Mucosa of descending colon (tissue), 3 donors: ENCODE results near the gene MCF2L. TPM values are rescaled to one million over a fixed set of nuclear protein-coding genes. Genes with fewer than 3 reads are reported as not detected.
A peak's percentile ranks its signal among the peaks of the same experiment; 100 is the strongest.
"Not testable (repeated sequence)": the region's sequence is repeated elsewhere in the genome, so short reads cannot be mapped to it uniquely, and the experiment has no call there.

ENCODE experiments used
- ATAC-seq: fragments of 200-7000 bp; cut with Tn5 transposase; one replicate; pipeline ENCODE4 v1.9.1; 2020; ENCODE audit warnings: mild to moderate bottlenecking, moderate library complexity
- DNase-seq, 3 donors: peaks; one replicate each; pipeline ENCODE4 v3.0.0-alpha.2; 2020
- H3K36me3 ChIP-seq: fragments of 200-600 bp; one replicate; pipeline ENCODE4 v1.8.0; 2021; ENCODE audit warnings: low read depth, mild to moderate bottlenecking
- H3K4me1 ChIP-seq: fragments of 200-600 bp; one replicate; pipeline ENCODE4 v1.8.0; 2021; ENCODE audit warnings: low read depth, mild to moderate bottlenecking
- H3K4me3 ChIP-seq: fragments of 200-600 bp; one replicate; pipeline ENCODE4 v1.8.0; 2021; ENCODE audit warnings: mild to moderate bottlenecking
- H3K9me3 ChIP-seq: fragments of 200-600 bp; one replicate; pipeline ENCODE4 v1.8.0; 2021; ENCODE audit warnings: mild to moderate bottlenecking
- CTCF ChIP-seq: fragments of 200-600 bp; IDR thresholded peaks from one replicate; pipeline ENCODE4 v1.8.0; 2022; ENCODE audit warnings: antibody characterized with exemption, mild to moderate bottlenecking
- intact Hi-C, 2 donors: fragments of 100-400 bp; cut with DNase I in 1 of 2; cut with micrococcal nuclease in 1 of 2; formaldehyde crosslinking; loops; one replicate each; pipeline versions ENCODE4 v1.11.0 to v1.11.1; 2022; cut with DNase I, micrococcal nuclease
- total RNA-seq, 3 donors: library from RNA; stranded (reverse); fragmentation: NEBNext Ultra II Directional in 2 of 3; extraction: Animal tissue kit (Norgen Biotek cat#: 25700) in 2 of 3; gene quantifications; one replicate each; pipeline versions ENCODE4 v1.2.1 to v1.2.4, GENCODE V29; 2021 to 2023
- donor health status: DM: no; HTN: no; CAD: no; lungs with moderate emphysema.
- donor health status: DM: no; HTN: no; CAD: no.
- donor health status: DM: no; HTN: yes; CAD: no.

MCF2L gene
- total RNA-seq, 3 donors from 2014 or later = 53.9 to 109 (median 95.4) TPM

- no peak for ATAC-seq
- no peaks in the 10 kb centered on the region for H3K4me1 ChIP-seq
- no peak for TF ChIP-seq CTCF
- intact Hi-C loops = no loop called here
- no peak overlapping the region for H3K4me3 ChIP-seq
- H3K9me3 ChIP-seq = no peaks in the 10 kb centered on the region
- peak in 1 of 3 donors; percentile 18 for DNase-seq
- H3K36me3 ChIP-seq = no peaks in the 10 kb centered on the region
Measured at GRCh38 chr13:113053801-113054604, 85.0 kb downstream of the MCF2L start.

DNA sequence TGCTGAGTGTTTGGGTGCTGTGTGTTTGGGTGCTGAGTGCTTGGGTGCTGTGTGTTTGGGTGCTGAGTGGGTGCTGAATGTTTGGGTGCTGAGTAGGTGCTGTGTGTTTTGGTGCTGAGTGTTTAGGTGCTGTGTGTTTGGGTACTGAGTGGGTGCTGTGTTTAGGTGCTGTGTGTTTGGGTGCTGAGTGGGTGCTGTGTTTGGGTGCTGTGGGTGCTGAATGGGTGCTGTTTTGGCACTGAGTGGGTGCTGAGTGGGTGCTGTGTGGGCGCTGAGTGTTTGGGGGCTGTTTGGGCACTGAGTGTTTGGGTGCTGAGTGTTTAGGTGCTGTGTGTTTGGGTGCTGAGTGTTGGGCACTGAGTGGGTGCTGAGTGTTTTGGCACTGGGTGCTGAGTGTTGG is 88.1 kb downstream of the MCF2L start:
- no peak for TF ChIP-seq CTCF
- DNase-seq (peak in 1 of 3 donors; percentile 8), ATAC-seq (no peak)
- H3K4me1 ChIP-seq = no peaks in the 10 kb centered on the region
- no peaks in the 10 kb centered on the region for H3K9me3 ChIP-seq
- no peaks in the 10 kb centered on the region for H3K36me3 ChIP-seq
- no peak overlapping the region for H3K4me3 ChIP-seq
- intact Hi-C loops = no loop called here

- H3K9me3 ChIP-seq, H3K36me3 ChIP-seq, H3K4me1 ChIP-seq, DNase-seq, H3K4me3 ChIP-seq, intact Hi-C loops, ATAC-seq: not testable (repeated sequence)
Measured at GRCh38 chr13:113057559-113057958, 88.5 kb downstream of the MCF2L start.

GRCh38 chr13:113058129-113058987 is 89.3 kb downstream of the MCF2L start:
- ATAC-seq = no peak
- intact Hi-C loops = no loop called here

GRCh38 chr13:113058988-113059850 is 90.2 kb downstream of the MCF2L start:
- intact Hi-C loops = no loop called here
- ATAC-seq = no peak

More at GRCh38 chr13:113058129-113058987, 89.3 kb downstream of the MCF2L start:
- peak in 1 of 3 donors; percentile 34 for DNase-seq
- no peak for TF ChIP-seq CTCF
- no peak overlapping the region for H3K4me3 ChIP-seq
- no peaks in the 10 kb centered on the region for H3K36me3 ChIP-seq
- H3K4me1 ChIP-seq = no peaks in the 10 kb centered on the region
- H3K9me3 ChIP-seq = no peaks in the 10 kb centered on the region

More at GRCh38 chr13:113058988-113059850, 90.2 kb downstream of the MCF2L start:
- no peaks in the 10 kb centered on the region for H3K4me1 ChIP-seq
- peak in 1 of 3 donors; percentile 25 for DNase-seq
- H3K9me3 ChIP-seq = no peaks in the 10 kb centered on the region
- no peak overlapping the region for H3K4me3 ChIP-seq
- no peak for TF ChIP-seq CTCF
- H3K36me3 ChIP-seq = no peaks in the 10 kb centered on the region
